GM12891 (cell line): ENCODE results near the gene BAIAP3.

Experiments used
- DNase-seq: peaks from one replicate; pipeline ENCODE4 v3.0.0; 2011; ENCODE audit warnings: low spot score; ENCODE audit not compliant: insufficient read length
- FAIRE-seq: peaks from 2 replicates; lab custom pipeline; 2011; peaks lifted over from hg19 to GRCh38; lab: Jason Lieb, UNC
- PAX5 ChIP-seq: IDR thresholded peaks from 2 replicates; pipeline ENCODE4 v1.6.1; 2011; ENCODE audit warnings: low read length, moderate library complexity, mild to moderate bottlenecking; ENCODE audit not compliant: insufficient read depth, severe bottlenecking
- POLR2A ChIP-seq: IDR thresholded peaks from 2 replicates; pipeline ENCODE4 v1.6.1; 2011; ENCODE audit warnings: low read depth, low read length, control low read depth
- POLR2AphosphoS5 ChIP-seq: IDR thresholded peaks from 2 replicates; pipeline ENCODE4 v1.6.1; 2011; ENCODE audit warnings: low read depth, low read length, control low read depth
- POU2F2 ChIP-seq: IDR thresholded peaks from 2 replicates; pipeline ENCODE4 v1.6.1; 2011; ENCODE audit warnings: low read depth, mild to moderate bottlenecking, control low read depth, low read length, moderate library complexity
- SPI1 ChIP-seq: IDR thresholded peaks from 2 replicates; pipeline ENCODE4 v1.6.1; 2011; ENCODE audit warnings: low read depth, low read length, control low read depth
- TAF1 ChIP-seq: IDR thresholded peaks from 2 replicates; pipeline ENCODE4 v1.6.1; 2011; ENCODE audit warnings: low read depth, low read length, control low read depth

BAIAP3 gene

GRCh38 chr16:1338855-1339675 is 5.6 kb downstream of the BAIAP3 start:
- TF ChIP-seq POLR2A (no peak), PAX5 (no peak), POU2F2 (no peak), TAF1 (no peak), SPI1 (no peak), POLR2AphosphoS5 (no peak)

GRCh38 chr16:1340730-1341494 is 7.5 kb downstream of the BAIAP3 start:
- DNase-seq (no peak), FAIRE-seq (no peak)

More at GRCh38 chr16:1338855-1339675, 5.6 kb downstream of the BAIAP3 start:
- DNase-seq (no peak), FAIRE-seq (no peak)

DNA sequence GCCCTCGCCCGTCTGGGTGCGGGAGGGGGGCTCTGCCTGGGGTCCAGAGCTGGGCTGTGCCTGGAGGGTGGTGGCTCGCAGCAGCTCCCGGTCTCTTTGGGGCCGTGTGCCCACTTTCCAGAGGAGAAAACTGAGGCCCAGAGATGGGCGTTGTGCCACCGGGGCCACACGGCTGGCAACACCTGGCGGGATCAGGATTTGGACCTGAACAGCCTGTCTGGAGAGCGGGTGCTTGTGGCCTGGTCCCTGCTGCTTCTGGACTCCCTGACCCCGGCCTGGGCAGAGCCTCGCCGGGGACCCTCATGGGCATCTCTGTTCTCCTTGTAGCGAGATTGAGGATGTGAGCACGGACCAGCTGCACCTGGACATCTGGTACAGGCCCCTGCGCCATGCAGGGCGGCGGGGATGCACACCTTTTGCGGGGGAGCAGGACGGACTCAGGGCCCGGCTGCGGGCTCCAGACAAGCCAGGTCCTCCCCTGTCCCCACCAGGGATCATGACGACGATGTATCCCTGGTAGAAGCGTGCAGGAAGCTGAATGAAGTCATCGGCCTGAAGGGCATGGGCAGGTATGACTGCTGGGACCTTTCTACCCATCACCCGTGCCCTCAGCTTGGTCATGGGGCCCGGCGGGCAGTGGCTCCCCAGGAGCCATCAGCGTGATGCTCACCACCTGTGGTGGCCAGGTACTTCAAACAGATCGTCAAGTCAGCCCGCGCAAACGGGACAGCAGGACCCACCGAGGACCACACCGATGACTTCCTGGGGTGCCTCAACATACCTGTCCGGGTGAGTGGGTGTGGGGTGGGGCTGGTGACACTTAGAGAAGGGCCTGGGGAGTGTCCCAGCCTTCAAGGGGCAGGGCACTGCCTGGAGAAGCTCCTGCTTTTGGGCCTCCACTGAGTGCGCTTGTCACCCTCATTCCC is 8.3 kb downstream of the BAIAP3 start:
- TF ChIP-seq POLR2AphosphoS5: no peak
- TF ChIP-seq POLR2A: no peak
- TF ChIP-seq PAX5: no peak
- no peak for TF ChIP-seq SPI1
- TF ChIP-seq TAF1: no peak
- TF ChIP-seq POU2F2: no peak
- DNase-seq (no peak), FAIRE-seq (no peak)

More at GRCh38 chr16:1340730-1341494, 7.5 kb downstream of the BAIAP3 start:
- no peak for TF ChIP-seq POLR2A
- no peak for TF ChIP-seq TAF1
- TF ChIP-seq POLR2AphosphoS5: no peak
- no peak for TF ChIP-seq POU2F2
- no peak for TF ChIP-seq SPI1
- TF ChIP-seq PAX5: no peak

- FAIRE-seq (peak; percentile 100), DNase-seq (peak; percentile 100)
- 0 out of 2 replicates have a peak, but pooled peaks have one; percentile 14 for TF ChIP-seq SPI1
- no peak for TF ChIP-seq POLR2AphosphoS5
- TF ChIP-seq TAF1: no peak
Observed at GRCh38 chr16:1342526-1343427, 9.3 kb downstream of the BAIAP3 start.

GRCh38 chr16:1343428-1344242 is 10.2 kb downstream of the BAIAP3 start:
- FAIRE-seq (no peak), DNase-seq (no peak)
- TF ChIP-seq POLR2A (no peak), PAX5 (no peak), TAF1 (no peak), SPI1 (no peak), POLR2AphosphoS5 (no peak), POU2F2 (no peak)

GRCh38 chr16:1344499-1344898 is 11.1 kb downstream of the BAIAP3 start:
- DNase-seq (no peak), FAIRE-seq (no peak)
- TF ChIP-seq TAF1 (no peak), POLR2AphosphoS5 (no peak), POU2F2 (no peak), SPI1 (no peak), PAX5 (no peak), POLR2A (no peak)

DNA sequence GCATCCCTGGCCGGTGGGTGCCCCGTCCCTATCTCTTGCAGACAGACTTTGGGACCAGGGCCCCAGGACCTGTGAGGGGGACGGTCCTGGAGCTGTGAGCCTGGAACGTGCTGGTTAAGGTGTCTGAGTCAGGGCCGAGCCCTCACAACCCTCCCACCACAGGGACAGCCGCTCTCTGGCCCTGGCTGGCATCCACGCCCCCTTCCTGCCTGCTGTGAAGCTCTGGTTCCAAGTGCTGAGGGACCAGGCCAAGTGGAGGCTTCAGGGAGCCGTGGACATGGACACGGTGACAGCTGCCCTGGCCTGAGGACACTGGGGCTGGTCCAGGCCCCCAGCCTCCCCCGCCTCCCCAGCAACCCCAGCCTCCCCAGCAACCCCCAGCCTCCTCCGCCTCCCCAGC is 11.6 kb downstream of the BAIAP3 start:
- no peak for DNase-seq
- no peak for FAIRE-seq
- TF ChIP-seq PAX5: no peak
- no peak for TF ChIP-seq POU2F2
- no peak for TF ChIP-seq POLR2A
- TF ChIP-seq TAF1: no peak
- TF ChIP-seq POLR2AphosphoS5: no peak
- TF ChIP-seq SPI1: no peak
